HG02623 (cell line): Measurements from ENCODE around the gene USP21.
A peak's percentile ranks its signal among the peaks of the same experiment; 100 is the strongest.

Experiments
- ATAC-seq: cut with Tn5 transposase; IDR thresholded peaks from one replicate; pipeline ENCODE4 v1.9.1; 2021; ENCODE audit warnings: moderate library complexity; ENCODE audit not compliant: unreplicated experiment

USP21 gene

DNA sequence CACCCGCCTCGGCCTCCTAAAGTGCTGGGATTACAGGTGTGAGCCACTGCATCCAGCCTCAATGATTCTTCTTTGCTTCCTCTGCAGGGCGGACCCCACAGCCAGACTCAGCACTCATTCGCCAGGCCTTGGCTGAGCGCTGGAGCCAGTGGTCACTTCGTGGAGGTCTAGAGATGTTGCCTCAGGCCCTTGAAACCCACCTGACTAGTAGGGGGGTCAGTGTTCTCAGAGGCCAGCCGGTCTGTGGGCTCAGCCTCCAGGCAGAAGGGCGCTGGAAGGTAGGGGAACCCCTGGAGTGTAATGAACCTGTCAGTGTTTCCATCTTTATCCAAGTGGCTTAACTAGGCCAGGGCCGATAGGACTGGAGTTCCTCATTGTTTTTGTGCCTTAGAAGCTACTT is 9.6 kb downstream of the USP21 start:
- ATAC-seq, result no peak

DNA sequence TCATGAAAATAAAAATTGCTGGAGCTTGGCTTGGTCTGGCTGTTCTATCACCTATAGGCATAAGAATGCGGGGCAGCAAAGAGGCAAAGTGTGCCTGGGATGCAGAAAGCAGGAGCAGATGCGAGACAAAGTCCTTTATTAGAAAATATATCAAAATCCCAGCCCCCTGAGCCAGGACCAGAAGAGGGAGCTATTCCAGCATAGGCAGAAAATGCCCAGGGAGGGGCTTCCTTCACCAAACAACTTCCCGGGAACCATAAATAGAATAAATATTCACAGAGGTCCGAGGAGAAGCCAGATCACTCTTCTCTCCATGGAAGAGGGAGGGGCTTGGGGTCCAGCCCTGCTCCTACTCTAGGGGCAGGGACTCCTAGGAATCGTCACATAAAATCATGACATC is 11.9 kb downstream of the USP21 start:
- no peak for ATAC-seq

DNA sequence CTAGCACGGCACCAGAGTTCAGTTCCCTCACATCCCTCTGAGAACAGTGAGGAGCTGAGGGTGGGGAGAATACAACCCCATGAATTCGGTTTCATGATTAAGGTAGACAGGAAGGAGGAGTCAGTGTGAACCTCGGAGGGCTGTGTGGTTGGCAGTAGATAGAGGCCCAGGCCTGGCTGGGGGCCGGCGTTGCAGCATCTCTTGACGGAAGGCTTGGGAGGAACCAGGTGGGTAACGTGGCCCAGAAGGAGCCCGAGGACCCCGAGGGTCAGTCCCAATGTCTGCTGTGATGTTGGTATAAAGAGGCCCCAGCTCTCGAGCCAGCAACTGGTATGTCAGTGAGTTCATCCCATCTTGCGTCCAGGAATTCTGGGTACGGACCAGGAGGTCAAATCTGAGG is 12.4 kb downstream of the USP21 start:
- ATAC-seq, result no peak

DNA sequence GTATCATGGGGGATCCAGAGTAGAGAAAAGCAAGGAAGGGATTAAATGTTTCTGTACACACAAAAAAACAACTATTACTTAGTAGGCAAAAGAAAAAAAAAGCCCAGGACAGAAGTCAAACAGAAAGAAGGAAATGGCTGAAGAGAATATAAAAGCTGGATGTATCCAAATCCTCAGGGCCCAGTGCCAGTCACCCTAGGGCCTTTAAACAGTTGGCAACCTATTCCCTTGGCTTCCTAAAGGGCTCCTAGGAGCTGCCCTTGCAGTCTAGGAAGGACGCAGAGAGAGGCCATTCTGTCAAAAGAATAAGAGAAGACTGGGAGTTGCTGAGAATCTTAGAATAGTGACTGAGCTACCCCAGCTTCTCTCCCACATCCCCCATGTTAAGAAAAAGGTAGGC is 13.0 kb downstream of the USP21 start:
- no peak for ATAC-seq

DNA sequence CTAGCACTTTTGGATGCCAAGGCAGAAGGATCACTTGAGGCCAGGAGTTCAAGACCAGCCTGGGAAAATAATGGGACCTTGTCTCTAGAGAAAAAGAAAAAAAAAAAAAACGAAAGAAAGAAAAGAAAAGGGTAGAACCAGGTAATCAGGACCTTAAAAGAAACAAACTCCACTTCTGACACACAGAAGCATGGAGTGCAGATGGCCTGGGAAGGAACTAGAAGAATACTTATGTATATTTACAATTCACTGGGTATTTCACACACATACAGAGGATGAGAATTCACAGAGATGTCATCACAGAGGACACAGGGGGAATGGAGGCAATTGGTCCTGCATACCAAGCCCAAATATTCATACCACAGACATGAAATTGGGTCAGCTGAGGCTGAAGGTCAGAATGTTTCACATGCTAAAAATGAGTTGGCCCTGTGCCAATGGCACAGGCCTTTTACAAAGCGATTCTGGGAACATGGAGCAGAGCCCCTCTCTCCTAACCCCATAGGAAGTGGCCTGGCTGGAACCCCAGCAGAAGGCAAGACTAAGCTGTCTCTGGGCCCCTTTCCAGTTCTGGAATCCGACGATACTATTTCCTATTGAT is 13.6 kb downstream of the USP21 start:
- no peak for ATAC-seq

DNA sequence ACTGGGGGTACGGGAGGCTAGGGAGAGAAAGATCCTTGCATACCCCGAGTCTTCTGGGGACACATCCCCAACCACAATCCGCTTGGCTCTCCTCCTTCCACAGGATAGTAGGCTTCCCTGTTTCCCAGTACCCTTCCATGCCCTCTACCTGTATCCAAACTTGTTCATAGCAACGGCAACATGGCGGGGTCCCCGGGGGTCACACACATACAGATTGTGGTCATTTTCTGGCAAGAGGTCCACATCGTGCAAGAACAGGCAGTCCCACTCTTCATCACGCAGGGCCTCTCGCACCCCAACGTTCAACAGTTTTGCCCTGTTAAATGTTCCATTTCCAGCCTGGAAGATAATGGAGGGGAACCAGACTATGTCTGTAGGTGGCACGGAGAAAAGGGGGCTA is 14.4 kb downstream of the USP21 start:
- no peak for ATAC-seq

DNA sequence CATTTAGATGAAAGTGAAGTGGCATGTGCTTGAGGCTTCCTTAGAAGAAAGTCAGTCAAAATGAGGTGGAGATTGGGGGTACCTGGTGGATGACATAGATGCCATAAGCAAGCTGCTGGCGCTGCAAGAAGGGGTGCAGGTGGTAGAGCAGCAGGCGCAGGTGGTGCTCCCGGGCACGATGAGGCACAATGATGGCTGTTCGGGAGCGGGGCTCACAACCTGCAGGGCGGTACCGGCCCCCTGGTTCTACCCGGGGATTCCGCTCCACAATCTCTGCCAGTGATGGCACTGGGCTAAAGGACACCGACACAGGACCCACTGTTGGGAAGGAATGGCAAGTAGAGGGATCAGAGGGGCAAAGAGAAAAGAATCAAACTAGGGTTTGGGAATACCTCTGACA is 15.6 kb downstream of the USP21 start:
- ATAC-seq, result no peak

DNA sequence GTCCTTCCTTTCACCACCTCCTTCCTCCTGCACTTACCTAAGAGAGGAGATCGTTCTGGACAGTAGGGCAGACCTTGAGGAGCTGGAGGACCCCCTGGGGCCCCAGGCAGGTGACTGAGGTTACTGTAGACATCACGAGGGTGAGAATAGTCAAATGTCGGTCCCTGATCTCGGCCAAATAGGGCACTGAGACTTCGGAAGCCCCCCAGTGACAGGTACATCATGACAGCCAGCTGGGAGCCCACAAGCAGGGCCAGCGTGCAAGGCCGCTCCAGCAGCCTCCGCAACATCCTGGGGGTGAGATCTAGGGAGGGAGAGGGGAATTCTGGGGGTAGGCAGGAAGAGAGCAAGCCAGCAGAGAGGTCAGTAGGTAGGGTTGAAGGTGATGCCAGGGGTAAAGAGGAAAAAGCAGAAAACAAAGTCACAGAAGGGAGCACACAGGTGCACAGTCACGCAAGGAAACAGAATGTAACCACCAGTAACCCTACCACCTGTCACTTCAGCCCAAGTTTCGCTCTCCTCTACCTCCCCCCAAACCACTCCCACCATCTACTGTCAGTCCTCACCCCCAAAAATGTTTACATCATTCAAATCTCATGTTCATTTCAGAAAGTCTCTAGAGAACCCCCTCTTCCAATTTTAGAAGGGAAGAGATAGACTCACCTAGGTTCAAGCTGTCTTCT is 16.6 kb downstream of the USP21 start:
- no peak for ATAC-seq

DNA sequence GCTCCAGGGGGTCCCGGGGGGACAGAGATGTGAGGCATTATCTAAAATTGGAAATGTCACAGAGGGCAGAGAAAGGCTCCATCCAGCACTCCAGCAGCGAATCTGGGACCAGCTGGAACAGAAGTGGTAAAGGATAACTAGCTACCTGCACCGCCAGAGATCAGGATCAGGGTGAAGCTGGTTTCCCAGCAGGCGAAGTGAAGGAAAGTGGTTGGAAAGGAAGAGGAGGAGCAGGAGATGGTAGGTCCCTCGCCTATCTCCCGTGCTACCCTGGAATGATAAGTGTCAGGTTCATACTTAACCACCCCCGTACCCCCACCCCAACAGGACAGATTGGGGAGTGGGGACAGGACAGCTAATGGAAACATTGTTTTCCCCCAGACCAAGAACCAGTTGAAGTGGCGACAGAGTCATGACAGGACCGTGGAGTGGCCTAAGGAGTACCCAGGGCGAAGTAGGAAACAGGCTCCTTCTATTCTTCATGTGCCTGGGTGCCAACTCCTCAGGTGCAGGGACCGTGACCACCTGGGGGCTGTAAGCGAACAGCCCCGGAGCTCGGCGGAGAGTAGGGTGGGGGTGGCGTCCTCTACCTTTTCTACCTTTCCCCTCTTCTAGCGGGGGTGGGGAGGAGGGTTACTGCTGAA is 17.3 kb downstream of the USP21 start:
- ATAC-seq, result no peak

DNA sequence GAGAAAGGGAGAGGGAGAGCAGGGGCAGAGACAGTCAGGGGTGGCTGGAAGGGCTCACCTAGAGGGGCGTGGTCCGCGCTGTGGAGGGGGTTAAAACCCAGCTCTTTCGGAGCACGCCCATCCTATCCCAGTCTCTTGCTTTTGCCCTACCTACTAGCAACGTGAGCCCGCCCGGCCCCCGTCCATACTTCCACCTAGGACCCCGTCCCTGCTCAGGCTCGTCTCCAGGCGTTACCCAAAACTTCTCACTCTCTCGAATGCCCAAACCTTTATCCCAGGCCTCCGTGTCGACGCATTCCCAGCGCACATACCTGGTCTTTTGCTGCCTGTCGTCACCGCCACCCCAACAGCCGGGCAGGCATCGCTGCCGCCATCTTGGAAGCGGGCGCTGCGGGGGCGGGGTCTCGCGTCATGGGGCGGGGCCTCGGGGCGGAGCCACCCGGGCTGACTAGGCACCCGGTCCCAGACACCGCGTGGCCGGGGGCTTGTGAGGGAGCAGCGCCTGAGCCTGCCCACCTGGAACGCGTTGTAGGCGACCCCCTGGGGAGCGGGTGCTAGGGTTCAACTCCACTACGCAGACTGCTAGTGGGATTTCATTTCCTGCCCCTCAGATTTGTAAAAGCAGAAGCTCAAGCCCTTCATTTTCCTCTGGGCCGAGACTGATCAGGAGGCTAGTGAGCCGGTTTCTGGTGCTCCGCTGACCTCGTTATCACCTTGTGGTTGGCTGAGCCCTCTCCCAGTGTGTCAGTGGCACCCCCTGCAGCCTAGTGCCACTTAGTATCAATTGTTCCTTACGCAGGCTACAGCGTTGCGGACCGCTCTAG is 18.0 kb downstream of the USP21 start, which contains the start of gene B4GALT3:
TSS of gene B4GALT3 (minus strand) at position 396 of the 824 bp plus-strand sequence. CDS start 1,447 bp downstream, outside the sequence.
- ATAC-seq, result peak; percentile 71

DNA sequence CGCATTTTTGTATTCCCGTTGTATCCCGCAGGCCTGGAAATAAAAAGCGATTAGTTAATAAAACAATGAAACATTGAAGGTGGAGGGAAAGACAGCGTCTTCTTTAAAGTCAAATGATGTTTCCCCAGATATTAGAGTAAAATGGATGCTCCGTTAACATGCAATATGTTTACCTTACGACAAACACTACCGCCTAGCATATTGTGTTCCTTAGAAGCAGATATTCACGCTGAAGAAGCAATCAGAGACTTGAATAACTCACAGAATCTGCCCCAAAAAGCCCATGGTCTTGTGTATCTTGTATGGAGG is 18.6 kb downstream of the USP21 start:
- no peak for ATAC-seq

DNA sequence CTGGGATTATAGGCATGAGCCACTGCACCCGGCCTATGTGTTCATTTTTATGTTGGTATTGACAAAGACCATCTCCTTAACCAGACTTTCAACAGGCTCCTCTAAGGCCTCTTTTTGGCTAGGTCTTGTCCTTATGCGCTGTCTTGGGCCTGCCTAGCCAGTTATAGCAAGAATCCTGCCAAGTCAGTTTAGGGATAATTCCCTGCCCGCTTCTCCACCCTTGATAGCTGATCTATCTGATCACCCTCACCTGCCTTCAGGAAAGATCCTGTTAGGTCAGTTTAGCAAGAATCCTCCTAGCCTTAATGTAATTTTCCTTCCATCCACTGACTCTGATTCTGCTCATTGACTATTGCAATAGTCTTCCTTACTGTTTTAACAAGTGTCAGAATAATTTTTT is 20.4 kb downstream of the USP21 start:
- no peak for ATAC-seq

DNA sequence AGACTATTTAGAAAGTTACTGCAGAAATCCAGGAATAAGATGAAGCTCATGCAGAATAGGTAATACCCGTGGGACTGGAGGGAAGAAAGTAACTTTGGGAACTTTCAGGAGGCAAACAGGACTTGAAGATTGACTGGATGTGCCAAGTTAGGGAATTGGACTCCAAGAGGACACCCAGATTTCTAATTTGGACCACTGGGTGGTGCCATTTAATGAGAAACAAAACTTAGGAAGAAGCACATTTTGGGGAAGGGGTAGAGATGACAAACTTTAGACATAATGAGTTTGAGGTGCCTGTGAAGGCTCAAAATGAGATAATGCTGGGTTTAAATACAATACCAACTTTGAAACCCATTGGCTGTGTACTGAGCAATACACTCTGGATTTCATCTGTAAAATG is 21.3 kb downstream of the USP21 start:
- no peak for ATAC-seq

DNA sequence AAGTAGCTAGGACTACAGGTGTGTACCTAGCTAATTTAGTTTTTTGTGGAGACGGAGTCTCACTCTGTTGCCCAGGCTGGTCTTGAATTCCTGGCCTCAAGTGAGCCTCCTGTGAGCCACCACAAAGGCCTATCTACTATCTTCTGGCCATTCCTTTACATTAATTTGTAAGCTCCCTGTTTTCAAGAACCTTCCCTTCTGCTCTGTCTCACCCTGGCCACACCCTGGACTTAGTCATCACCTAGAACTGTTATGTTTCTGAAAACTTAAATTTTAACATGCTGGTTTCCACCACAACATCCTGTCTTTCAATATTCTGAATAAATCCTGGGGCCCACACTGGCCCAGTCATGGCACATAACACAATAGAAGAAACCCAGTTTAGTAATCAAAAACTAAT is 22.9 kb downstream of the USP21 start:
- peak; percentile 27 for ATAC-seq

DNA sequence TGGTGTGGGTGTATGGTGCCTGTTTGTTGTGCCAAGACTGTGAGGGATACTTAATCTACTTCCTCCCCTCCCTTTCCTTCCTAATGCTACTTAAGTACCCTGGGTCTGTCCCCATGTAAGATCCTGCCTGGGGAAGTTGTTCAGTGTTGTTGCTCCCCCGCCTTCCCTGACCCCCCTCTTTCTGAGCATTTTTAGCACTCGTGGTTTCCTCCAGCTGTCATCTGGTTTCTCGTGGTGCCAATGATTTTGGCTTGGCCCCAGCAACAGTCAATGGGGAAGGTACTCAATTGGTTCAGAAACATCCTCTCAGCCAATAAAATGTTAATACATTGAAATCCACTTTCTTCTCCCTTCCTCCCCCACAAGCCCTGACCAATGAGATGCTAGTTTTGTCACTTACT is 26.0 kb downstream of the USP21 start:
- peak; percentile 44 for ATAC-seq

DNA sequence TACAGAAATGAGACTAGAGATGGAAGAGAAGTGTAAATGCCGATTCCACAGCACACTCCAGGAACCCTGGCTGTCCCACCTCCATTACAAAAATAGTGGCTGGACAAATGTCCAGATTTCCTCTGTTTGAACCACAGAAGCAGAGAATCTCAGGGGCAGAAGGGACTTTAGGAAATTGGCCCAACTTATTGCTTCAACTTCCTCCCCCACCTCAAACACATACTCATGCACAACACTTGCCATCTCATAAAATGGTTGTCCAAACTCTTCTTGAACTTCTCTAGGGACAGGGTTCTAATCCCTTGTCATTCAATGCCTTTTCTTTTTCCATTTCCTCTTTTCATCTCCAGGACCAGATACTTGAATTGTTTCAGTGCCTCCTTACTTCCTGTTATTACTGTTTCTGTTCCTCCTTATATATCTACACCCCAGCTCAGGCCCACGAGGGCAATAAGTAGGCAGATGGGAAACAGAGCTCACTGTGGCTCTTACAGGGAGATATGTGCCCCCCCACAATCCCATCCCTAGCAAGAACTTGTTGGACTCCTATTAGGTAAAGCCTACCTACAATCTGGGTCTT is 26.5 kb downstream of the USP21 start:
- no peak for ATAC-seq

DNA sequence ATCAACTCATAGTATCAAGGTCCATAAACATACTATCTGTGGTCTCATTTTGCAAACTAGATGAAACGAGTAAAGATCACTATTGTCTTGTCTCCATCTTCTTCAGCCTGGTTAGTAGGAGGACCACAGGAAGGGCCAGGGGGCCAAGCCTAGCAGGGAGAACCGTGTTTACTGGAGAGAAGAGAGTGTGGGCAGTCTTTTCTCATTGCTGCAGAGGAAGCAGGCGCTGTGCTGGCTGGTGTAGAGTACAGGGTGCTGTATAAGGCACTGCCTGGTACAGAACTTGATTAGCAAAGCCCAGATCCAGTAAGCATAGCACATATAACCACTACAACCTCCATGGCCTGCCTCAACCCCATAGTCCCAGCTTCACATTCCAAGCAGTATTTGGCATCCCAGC is 28.0 kb downstream of the USP21 start:
- ATAC-seq, result no peak

DNA sequence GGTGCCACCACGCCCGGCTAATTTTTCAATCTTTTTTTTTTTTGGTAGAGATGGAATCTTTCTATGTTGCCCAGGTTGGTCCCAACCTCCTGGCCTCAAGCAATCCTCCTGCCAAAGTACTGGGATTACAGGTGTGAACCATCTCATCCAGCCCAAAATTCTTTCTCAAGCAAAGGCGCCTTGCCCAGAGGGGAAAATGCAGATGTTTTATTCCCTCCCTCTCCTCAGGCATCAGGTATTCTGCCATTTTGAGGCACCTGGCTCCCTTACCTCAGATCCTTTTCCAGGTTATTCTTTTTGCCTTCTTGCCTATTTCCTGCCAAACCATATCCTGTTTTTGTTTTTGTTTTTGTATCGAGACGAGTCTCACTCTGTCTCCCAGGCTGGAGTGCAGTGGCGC is 29.1 kb downstream of the USP21 start:
- ATAC-seq, result no peak

DNA sequence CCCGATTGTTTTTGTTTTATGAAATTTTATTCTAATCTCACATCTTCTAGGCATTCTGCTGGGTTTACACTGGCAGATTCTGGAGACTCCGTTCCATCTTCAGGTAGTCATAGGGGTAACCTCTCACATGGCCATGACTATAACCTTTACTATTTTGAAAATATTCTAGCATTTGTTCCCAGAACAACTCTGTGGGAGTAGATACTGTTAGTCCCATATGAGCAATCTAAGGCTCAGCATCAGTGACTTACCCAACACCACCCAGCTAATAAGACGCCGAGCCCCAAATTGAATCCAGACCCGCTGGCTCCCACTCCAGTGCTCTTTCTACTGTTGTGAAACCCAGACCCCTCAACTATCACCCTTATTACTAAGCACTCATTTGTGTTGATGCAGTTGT is 29.7 kb downstream of the USP21 start:
- ATAC-seq, result no peak

DNA sequence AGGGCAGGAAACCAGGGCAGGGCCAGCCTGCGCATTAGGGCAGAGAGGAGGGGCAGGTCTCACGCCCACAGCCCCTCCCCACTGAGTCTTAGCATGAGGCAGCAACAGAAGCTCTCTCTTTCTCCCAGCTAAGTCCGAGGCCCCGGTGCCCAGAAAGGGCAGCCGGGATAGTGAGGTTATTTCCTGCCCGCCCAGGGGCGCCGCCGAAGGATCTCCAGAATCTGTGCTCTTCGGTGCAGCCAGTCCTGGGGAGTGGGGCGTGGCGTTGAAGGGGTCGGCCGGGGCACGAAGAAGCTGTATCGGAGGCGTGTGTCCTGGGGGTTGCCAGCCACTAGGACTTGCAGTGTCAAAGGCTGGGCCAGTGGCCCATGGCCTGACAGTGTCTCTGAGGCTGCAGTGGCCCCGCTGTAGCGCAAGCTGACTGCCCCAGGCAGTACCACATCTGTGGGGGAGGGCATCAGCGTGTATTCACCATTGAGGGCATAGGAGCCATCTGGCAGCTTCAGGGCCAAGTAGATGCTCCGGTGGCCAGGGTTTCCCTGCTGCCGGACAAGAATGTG is 31.7 kb downstream of the USP21 start:
- no peak for ATAC-seq

DNA sequence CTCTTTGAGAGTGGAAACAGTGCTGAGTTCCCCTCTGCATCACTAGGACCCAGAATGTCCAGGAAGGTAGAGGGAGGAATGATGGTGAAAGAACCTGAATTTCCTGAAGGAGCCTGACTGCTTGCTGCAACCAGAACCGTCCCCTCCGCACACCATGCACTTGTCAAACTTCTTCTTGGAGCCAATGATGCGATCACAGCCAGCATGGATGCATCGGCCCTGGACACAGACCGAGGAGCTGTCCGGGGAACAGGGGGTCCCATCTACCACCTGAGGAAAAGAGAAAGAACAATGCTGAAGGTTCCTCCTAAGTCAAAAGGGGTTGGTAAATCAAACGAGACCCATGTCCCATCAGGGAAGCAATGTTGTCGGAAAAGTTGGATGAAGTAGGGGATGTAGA is 32.7 kb downstream of the USP21 start:
- ATAC-seq, result no peak
